Erythroblast (primary cell): ENCODE results near the gene CFTR.

Experiments
- DNase-seq, 2 experiments: peaks; one replicate each; lab custom pipeline; 2025; lab: John Stamatoyannopoulos, UW
- GATA1 ChIP-seq: IDR thresholded peaks from 2 replicates; pipeline ENCODE4 v1.6.1; 2011; ENCODE audit warnings: low read depth, mild to moderate bottlenecking, control low read depth, low read length, moderate library complexity
- POLR2A ChIP-seq: IDR thresholded peaks from 2 replicates; pipeline ENCODE4 v1.6.1; 2011; ENCODE audit warnings: mild to moderate bottlenecking, low read length

Gene CFTR

DNA sequence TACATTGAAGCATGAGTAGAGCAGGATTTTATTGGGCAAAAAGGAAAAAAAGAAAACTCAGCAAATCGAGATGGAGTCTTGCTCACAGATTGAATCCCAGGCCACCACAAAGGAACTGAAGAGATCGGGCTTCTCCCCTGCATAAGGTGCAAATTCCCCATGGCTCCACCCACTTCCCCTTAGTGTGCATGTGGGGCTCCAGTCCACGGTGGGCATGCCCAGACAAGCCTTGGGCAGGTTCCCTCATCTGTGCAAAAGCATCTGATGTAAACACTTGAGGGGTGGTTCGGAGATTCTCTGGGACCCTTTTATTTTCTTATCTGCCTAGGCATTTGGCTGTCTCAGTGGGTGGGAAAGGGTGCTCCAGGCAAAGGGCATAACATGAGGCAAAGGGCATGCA is 150.7 kb downstream of the CFTR start:
- no peak for DNase-seq
- TF ChIP-seq GATA1, result no peak
- TF ChIP-seq POLR2A, result no peak

DNA sequence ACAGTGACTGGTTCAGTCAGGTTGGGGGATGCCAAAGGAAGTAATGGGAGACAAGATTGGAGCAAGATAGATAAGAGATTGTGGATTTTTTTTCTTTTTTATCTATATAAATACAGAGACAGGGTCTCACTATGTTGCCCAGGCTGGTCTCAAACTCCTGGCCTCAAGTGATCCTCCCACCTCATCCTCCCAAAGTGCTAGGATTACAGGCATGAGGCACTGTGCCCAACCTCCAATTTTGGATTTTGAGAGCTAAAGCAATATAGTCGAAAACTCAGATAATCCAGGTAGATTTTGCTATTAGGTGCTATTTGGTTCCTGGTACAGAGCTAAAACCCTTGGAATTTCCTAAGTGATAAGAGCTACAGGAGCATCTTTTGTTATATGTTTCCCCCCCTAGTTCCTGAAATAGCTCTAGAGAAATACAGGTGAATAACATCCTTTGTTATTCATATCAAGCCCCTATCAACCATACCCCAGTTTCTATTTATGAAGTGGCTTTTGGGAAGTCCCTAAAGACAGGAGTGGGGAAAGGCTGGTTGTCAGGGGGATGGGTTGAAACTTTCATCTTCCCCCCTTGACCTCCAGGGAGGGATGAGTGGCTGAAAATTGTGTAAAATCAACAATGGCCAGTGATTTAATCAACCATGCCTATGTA is 151.2 kb downstream of the CFTR start:
- no peak for DNase-seq
- no peak for TF ChIP-seq GATA1
- TF ChIP-seq POLR2A, result no peak

DNA sequence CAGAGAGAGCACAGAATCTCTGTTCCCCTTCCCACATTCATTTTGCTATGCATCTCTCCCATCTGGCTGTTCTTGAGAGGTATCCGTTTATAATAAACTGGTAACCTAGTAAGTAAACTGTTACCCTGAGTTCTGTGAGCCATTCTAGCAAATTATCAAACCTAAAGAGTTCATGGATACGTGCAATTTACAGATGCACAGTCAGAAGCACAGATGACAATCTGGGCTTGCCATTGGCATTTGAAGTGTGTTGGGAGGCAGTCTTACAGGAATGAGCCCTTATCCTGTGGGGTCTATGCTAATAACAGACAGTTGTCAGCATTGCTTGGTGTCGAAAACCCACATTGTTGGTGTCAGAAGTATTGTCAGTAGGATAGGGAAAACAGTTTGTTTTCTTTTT is 151.8 kb downstream of the CFTR start:
- DNase-seq, result no peak
- no peak for TF ChIP-seq POLR2A
- TF ChIP-seq GATA1, result no peak

DNA sequence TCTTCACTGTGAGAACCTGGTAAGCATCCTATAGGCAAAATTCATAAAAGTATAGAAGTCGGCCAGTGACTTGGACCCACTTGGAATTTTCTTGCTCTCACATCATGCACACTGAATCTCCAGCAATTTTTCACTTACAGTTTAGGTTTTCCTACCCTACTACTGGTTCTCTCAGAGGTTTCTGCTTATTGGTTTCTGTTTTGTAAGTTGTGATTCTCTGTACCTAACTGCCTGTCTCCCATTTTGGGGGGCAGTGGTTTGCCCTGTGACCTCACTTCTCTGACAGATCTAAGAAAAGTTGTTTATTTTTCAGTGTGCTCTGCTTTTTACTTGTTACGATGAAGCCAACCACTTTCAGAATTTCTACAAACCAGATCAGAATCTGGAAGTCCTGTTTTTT is 158.1 kb downstream of the CFTR start:
- DNase-seq, result no peak
- TF ChIP-seq GATA1 (no peak), POLR2A (no peak)

DNA sequence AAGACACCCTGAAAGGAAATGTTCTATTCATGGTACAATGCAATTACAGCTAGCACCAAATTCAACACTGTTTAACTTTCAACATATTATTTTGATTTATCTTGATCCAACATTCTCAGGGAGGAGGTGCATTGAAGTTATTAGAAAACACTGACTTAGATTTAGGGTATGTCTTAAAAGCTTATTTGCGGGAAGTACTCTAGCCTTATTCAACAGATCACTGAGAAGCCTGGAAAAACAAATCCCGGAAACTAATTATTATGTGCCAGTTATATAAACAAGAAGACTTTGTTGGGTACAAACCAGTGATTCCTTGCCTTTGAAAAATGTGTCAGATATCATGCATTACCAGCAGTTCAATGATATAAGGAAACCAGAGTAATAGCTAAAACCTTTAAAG is 160.1 kb downstream of the CFTR start:
- TF ChIP-seq GATA1, result no peak
- TF ChIP-seq POLR2A, result no peak
- DNase-seq, result no peak

DNA sequence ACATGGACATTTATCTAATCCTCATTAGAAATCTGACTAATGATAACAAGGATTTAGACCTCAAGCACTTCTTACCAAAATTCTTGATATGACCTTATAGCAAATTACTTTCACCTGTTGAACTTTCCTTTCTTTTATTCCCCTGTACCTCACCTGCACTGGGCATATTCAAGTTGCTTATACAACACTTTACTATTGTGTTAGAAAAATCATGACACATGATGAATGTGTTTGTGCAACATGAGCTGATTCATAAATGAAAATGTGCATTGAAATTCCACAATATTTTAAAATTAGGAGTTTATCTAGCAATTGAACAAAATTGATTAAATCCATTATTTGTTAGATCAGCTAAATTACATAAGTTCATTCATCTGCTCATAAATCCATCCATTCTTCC is 160.6 kb downstream of the CFTR start:
- TF ChIP-seq POLR2A, result no peak
- TF ChIP-seq GATA1, result no peak
- DNase-seq, result no peak

DNA sequence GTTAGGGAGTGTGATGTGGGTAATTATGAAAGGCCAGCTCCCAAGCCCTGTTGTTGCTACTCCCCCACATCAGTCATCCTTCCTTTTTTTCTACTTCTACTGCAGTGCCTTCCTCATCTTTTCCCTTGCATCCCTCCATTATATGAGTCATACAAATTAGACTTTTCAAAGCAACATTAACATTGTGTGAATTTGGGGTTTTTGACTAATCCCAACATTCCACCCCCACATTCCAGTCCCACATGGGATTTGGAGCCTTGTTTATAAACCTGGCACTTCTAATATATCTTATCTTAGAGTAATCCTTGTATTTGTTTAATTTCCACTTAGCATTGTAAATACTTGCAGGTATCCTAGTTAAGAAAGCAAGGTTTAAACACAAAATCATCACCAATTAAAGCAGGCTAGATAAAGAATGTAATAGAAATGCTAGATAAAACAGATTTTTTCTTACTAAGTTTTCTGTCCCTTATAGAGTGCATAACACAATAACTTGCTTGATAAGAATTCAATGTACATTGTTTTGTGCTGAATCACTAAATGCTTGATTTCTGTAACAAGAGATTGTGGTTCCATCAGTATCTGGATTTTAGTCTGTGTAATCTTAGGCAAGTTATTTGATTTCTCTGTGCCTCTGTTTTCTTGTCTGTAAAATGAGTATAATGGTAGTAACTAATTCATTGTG is 165.8 kb downstream of the CFTR start:
- TF ChIP-seq GATA1 (no peak), POLR2A (no peak)
- DNase-seq, result no peak

DNA sequence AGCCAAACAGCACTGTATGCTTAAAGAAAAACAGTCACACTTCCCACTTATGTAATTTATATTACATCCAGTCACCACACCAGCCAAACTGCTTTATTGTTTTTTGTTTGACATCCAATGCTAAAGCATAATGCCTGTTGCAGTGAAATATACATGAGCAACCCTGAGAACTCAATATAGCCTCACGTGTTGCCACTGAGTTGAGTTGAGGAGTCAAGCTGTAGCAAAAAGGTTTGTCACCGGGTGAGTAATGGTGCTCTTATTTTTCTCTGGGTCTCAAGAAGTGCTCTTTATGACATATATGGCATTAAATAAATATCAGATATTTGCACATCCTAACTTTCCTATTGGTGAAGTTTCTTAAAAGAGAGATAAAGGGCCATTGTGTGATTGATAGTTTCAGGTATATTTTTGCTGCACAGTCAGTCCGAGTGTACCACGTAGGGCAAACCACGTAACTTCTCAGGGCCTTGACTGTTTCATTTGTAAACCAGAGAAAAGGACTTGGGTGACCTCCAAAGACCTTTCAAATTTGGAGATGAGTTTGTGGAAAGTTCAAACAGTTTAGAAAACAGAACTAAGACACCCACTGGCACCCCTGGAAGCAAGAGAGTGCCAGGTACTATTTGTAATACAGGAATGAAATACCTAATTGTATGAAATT is 168.5 kb downstream of the CFTR start:
- TF ChIP-seq POLR2A, result no peak
- TF ChIP-seq GATA1, result no peak
- no peak for DNase-seq

DNA sequence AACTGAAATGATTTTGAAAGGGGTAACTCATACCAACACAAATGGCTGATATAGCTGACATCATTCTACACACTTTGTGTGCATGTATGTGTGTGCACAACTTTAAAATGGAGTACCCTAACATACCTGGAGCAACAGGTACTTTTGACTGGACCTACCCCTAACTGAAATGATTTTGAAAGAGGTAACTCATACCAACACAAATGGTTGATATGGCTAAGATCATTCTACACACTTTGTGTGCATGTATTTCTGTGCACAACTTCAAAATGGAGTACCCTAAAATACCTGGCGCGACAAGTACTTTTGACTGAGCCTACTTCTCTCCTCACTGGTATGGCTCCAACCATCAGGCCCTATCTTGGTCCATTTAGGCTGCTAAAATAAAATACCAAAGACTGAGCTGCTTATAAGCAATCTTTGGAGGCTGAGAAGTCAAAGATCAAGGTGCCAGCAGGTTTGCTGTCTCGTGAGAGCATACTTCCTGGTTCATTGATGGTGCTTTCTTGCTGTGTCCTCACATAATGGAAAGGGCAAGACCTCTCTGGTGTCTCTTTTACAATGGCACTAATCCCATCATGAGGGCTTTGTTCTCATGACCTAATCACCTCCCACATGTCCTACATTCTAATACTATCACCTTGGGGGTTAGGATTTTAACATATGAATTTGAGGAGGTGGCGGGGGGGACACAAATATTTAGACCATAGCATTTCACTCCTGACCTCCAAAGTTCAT is 173.3 kb downstream of the CFTR start:
- DNase-seq, result no peak
- TF ChIP-seq GATA1 (no peak), POLR2A (no peak)

DNA sequence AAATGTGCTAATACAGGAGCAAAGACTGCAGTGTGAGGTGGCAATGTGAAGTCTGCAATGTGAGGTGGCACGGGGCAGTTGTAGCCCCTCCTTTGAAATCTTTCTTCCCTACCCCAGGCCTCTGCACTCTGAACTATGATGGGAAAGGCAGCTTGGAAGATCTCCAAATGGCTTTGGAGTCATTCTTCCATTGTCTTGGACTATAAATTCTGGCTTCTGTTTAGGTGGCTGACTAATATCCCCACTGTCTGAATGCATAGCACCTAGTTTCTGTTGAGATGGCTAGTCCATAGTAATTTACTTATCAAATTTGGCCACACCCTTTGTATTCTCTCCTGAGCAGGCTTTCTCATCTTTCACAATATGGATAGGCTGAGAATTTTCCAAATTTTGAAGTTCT is 175.0 kb downstream of the CFTR start:
- DNase-seq, result no peak
- TF ChIP-seq GATA1 (no peak), POLR2A (no peak)

DNA sequence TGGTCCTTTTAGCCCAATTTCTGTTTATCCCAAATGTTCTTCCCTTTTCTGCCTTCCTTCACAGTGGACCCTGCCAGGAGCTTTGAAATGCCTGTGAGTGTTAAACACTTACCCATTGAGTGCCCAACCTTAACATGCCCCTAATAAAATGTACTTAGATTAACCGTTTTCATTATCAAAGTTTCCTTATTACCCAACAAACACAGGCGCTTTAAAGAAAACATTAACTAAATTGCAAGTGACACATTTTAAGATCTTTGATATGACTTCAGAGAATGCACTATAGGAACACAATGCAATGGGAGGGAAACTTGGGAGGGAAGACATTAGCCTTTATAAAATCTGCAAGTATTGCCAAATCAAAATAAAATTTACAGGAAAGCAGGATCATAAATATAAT is 177.0 kb downstream of the CFTR start:
- TF ChIP-seq POLR2A (no peak), GATA1 (no peak)
- no peak for DNase-seq

DNA sequence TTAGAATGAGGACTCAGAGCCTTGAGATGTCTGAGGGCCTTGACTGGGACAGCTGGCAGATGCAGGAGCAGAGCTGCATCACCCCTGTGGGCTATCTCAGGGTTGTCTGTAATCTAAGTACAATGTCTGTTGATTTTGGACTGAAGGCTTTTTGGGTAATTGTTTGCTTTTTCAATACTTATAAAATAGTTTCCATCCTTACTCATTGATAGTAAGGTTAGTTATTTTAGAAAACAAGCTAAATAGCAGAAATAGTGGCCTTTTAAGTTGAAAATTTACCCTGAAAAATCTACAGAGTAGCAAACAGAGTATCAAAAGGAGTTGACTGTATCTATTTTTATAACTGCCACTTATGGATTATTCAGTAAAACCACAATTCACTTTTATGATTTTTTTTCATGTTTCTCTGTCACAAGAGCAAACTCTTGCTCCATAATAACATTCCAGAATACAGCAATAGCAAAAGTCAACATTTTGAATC is 179.7 kb downstream of the CFTR start:
- TF ChIP-seq POLR2A (no peak), GATA1 (no peak)
- no peak for DNase-seq

DNA sequence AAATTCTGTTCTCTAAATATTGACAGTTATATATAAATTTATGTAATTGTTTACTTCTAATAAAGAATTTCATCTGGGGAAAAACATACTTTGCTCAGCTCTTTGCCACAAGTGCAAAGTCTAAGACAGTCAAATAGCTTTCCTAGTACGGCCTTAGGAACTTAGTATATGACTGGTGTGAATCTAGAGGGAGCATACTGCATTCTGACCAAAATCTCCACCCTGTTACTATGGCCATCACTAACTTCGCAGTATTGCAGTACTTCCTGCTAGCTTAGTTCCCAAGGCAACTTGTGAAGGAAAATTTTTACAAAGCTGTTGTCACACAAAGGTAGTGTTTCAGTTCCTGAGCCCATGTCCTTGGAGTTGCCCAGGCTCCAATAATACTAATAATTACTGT is 181.5 kb downstream of the CFTR start:
- DNase-seq, result no peak
- TF ChIP-seq POLR2A (no peak), GATA1 (no peak)
